ENCODE data around the gene CA10.

DNA sequence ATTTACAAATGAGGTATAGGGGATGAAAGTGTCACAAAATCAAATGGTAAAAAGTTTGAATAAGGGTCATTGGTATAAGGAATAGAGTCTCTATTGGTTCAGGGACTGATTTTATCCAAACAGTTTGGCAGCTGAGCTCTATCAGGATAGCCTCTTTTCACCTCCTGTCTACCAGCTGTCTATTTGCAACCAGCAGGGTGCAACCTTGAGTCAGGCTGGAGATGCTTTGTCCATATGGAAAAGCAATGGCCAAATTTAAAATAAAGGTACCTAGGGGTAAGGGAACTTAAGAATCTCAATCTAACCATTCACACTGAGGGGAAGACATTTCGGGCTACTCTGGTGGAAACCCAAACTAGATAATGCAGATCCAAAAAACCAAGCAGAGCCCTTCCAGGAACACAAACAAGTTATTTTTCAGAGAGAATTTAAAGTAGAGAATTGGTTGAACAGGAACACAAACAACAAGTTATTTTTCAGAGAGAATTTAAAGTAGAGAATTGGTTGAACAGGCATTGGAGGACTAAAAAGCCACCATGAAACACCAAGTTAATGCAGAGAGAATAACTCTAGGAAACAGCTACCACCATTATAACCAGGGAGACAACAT lies 12.6 kb upstream of the CA10 start:
- TF ChIP-seq, protein P1, sequence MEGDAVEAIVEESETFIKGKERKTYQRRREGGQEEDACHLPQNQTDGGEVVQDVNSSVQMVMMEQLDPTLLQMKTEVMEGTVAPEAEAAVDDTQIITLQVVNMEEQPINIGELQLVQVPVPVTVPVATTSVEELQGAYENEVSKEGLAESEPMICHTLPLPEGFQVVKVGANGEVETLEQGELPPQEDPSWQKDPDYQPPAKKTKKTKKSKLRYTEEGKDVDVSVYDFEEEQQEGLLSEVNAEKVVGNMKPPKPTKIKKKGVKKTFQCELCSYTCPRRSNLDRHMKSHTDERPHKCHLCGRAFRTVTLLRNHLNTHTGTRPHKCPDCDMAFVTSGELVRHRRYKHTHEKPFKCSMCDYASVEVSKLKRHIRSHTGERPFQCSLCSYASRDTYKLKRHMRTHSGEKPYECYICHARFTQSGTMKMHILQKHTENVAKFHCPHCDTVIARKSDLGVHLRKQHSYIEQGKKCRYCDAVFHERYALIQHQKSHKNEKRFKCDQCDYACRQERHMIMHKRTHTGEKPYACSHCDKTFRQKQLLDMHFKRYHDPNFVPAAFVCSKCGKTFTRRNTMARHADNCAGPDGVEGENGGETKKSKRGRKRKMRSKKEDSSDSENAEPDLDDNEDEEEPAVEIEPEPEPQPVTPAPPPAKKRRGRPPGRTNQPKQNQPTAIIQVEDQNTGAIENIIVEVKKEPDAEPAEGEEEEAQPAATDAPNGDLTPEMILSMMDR (conservative IDR thresholded peaks at IDR 0.05 in 1 of 2, IDR thresholded peaks at IDR 0.05 in 1 of 2; ENCODE audit: low read depth in 1 of 2, low read length in 2 of 2): no peak
- TF ChIP-seq EZH2 (IDR thresholded peaks at IDR 0.05; ENCODE audit: low read length, missing control alignments): no peak
